ENCODE results near the gene ETHE1. TPM values are rescaled to one million over a fixed set of nuclear protein-coding genes. Genes with fewer than 3 reads are reported as not detected.

ETHE1 gene
- total and polyA plus RNA-seq, 2 of the 8 experiments (the other 6 are each of a cell fraction or from before 2014, with no cell fraction given) = 19.9 to 96.0 TPM

DNA sequence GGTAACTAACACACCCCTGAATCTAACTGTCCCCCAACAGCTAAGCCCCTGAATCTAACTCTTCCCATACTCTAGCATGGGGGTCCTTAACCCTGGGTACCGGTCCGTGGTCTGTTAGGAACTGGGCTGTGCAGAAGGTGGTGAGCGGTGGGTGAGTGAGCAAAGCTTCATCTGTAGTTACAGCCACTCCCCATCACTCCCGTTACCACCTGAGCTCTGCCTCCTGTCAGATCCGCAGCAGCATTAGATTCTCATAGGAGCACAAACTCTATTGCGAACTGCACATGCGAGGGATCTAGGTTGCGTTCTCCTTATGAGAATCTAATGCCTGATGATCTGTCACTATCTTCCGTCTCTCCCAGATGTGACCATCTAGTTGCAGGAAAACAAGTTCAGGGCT lies 16.3 kb downstream of the ETHE1 start:
- H3K27me3 ChIP-seq (replicated peaks in 1 of 4; ENCODE audit: control insufficient read depth in 3 of 4, extremely low read depth in 1 of 4, insufficient read depth in 3 of 4, low read length in 3 of 4) = no peaks in the 10 kb centered on the region
- peaks cover 0 to 4% (median 1%) of the 10 kb centered on the region in 4 experiments; a peak in 1 of 8 replicates for H3K36me3 ChIP-seq (ENCODE audit: control insufficient read depth in 2 of 4, insufficient read depth in 4 of 4, low read length in 3 of 4)
- H2AFZ ChIP-seq (ENCODE audit: low read length) = no peak overlapping the region
- H2BK20ac ChIP-seq (ENCODE audit: low read length) = no peak overlapping the region
- H3K4me2 ChIP-seq (ENCODE audit: insufficient read depth in 1 of 2, low read depth in 2 of 2, low read length in 2 of 2) = no peak overlapping the region
- ChIA-PET POLR2A (ENCODE audit: partially characterized antibody) (interaction anchor here (0.5 to 1.0 kb wide), 2 partner anchors 9 to 1961 kb away, joined by 3 read pairs; no protein-coding TSS in a partner anchor), CTCF (ENCODE audit: partially characterized antibody) (interaction anchor here (0.6 to 4.4 kb wide), 5 partner anchors 9 to 178 kb away, joined by 3 to 25 read pairs (median 5); no protein-coding TSS in a partner anchor)
- H3K4me1 ChIP-seq (replicated peaks in 1 of 4; ENCODE audit: control insufficient read depth in 3 of 4, insufficient read depth in 4 of 4, low read length in 3 of 4) = no peaks in the 10 kb centered on the region
- H4K91ac ChIP-seq (replicated peaks; ENCODE audit: insufficient read length, low read length) = no peak overlapping the region
- no peak overlapping the region for H2BK15ac ChIP-seq (ENCODE audit: low read length)
- no peak for FAIRE-seq
- H3K79me1 ChIP-seq (ENCODE audit: low read depth, low read length) = no peaks in the 10 kb centered on the region
- H3K18ac ChIP-seq (ENCODE audit: extremely low read depth, low read length) = no peak overlapping the region
- 95% methylated on average over 9 of the region's 9 CpGs; no CpG with 5 or more reads in 1 of the 2 experiments for WGBS, 2 experiments (ENCODE audit: extremely low coverage in 1 of 2, insufficient coverage in 1 of 2, insufficient read length in 1 of 2, insufficient replicate concordance in 2 of 2, low coverage in 1 of 2, low lambda C conversion rate in 2 of 2, missing lambda C conversion rate in 1 of 2)
- no peak for DNase-seq (ENCODE audit: low read depth in 1 of 2, low spot score in 2 of 2)
- no peak overlapping the region for H3K4ac ChIP-seq (replicated peaks; ENCODE audit: insufficient read length, low read depth, low read length)
- no peak overlapping the region for H3K56ac ChIP-seq (replicated peaks; ENCODE audit: insufficient read length, low read depth, low read length)
- no peaks in the 10 kb centered on the region for H3K9me3 ChIP-seq (ENCODE audit: insufficient read depth in 2 of 2, low read depth in 1 of 2, low read length in 1 of 2)
- no peak overlapping the region for H3K14ac ChIP-seq (ENCODE audit: insufficient read length)
- H2BK12ac ChIP-seq (ENCODE audit: low read depth, low read length) = no peak overlapping the region
- no peak overlapping the region for H4K8ac ChIP-seq (ENCODE audit: extremely low read depth, insufficient read depth, low read length)
- H3K9ac ChIP-seq (replicated peaks in 1 of 4; ENCODE audit: extremely low read depth in 1 of 4, low read depth in 3 of 4, low read length in 3 of 4) = no peak overlapping the region
- H4K20me1 ChIP-seq (replicated peaks in 1 of 2; ENCODE audit: control insufficient read depth in 1 of 2, insufficient read depth in 2 of 2, low read length in 2 of 2) = no peaks in the 10 kb centered on the region
- H3K4me3 ChIP-seq (ENCODE audit: extremely low read depth in 1 of 4, insufficient read depth in 2 of 4, low read depth in 3 of 4, low read length in 4 of 4) = no peak overlapping the region
- H3K27ac ChIP-seq (ENCODE audit: low read depth, low read length) = no peak overlapping the region
- H4K5ac ChIP-seq (ENCODE audit: insufficient read length, low read depth, low read length) = no peak overlapping the region
- no peak overlapping the region for H3K23ac ChIP-seq (ENCODE audit: insufficient read length)
- H2AK5ac ChIP-seq (ENCODE audit: low read depth, low read length) = no peak overlapping the region
- no peaks in the 10 kb centered on the region for H3K79me2 ChIP-seq (ENCODE audit: control insufficient read depth in 1 of 2, insufficient read depth in 2 of 2, low read length in 2 of 2)
- no peak overlapping the region for H2BK120ac ChIP-seq (replicated peaks; ENCODE audit: low read depth, low read length)
- H3K23me2 ChIP-seq (ENCODE audit: low read depth, low read length) = no peaks in the 10 kb centered on the region
- no peak overlapping the region for H2BK5ac ChIP-seq (ENCODE audit: low read depth, low read length)
- TF ChIP-seq GTF2F1 (IDR thresholded peaks at IDR 0.05; ENCODE audit: borderline replicate concordance, low read depth, low read length) = no peak
- no peak for TF ChIP-seq TBP (IDR thresholded peaks at IDR 0.05; ENCODE audit: low read depth, low read length)
- TF ChIP-seq RNF2 (IDR thresholded peaks at IDR 0.05; ENCODE audit: borderline replicate concordance, low read depth, low read length, missing control alignments, poor library complexity, severe bottlenecking) = no peak
- TF ChIP-seq NANOG (IDR thresholded peaks at IDR 0.05; ENCODE audit: insufficient read depth, low read depth, low read length, poor library complexity, severe bottlenecking) = no peak
- TF ChIP-seq RFX5 (IDR thresholded peaks at IDR 0.05; ENCODE audit: borderline replicate concordance, low read depth, low read length) = no peak
- no peak for TF ChIP-seq GABPA (IDR thresholded peaks at IDR 0.05; ENCODE audit: borderline replicate concordance, insufficient read depth, low read length)
- TF ChIP-seq KDM5A (IDR thresholded peaks at IDR 0.05; ENCODE audit: low read length) = no peak
- TF ChIP-seq CEBPB (IDR thresholded peaks at IDR 0.05; ENCODE audit: low read depth, low read length) = no peak
- TF ChIP-seq CBX8 (IDR thresholded peaks at IDR 0.05; ENCODE audit: borderline replicate concordance, low read depth, low read length) = no peak
- TF ChIP-seq RBBP5 (IDR thresholded peaks at IDR 0.05; ENCODE audit: borderline replicate concordance, low read depth, low read length) = no peak
- no peak for TF ChIP-seq SP2 (IDR thresholded peaks at IDR 0.05; ENCODE audit: low read length)
- TF ChIP-seq RXRA (IDR thresholded peaks at IDR 0.05; ENCODE audit: insufficient read depth, low read depth, low read length) = no peak
- TF ChIP-seq POLR2A (IDR thresholded peaks at IDR 0.05; ENCODE audit: control extremely low read depth in 1 of 2, low read depth in 2 of 2, low read length in 2 of 2) = no peak
- no peak for TF ChIP-seq EZH2 (IDR thresholded peaks at IDR 0.05; ENCODE audit: low read depth, low read length, severe bottlenecking)
- TF ChIP-seq BACH1 (IDR thresholded peaks at IDR 0.05; ENCODE audit: low read length) = no peak

All from H1 (cell line).